Ishikawa (cell line): ENCODE results near the gene PGA3.

Source experiments
- CEBPB ChIP-seq: IDR thresholded peaks from 2 replicates; pipeline ENCODE4 v1.6.1; 2012
- CREB1 ChIP-seq: IDR thresholded peaks from 2 replicates; pipeline ENCODE4 v1.6.1; 2012; ENCODE audit warnings: low read depth
- EGR1 ChIP-seq: IDR thresholded peaks from 2 replicates; pipeline ENCODE4 v1.6.1; 2012
- EP300 ChIP-seq: IDR thresholded peaks from 2 replicates; pipeline ENCODE4 v1.6.1; 2012; ENCODE audit warnings: borderline replicate concordance
- FOXM1 ChIP-seq: IDR thresholded peaks from 2 replicates; pipeline ENCODE4 v1.6.1; 2012; ENCODE audit warnings: low read depth, borderline replicate concordance
- MAX ChIP-seq: IDR thresholded peaks from 2 replicates; pipeline ENCODE4 v1.6.1; 2012
- NFIC ChIP-seq: IDR thresholded peaks from 2 replicates; pipeline ENCODE4 v1.6.1; 2012
- RAD21 ChIP-seq: IDR thresholded peaks from 2 replicates; pipeline ENCODE4 v1.6.1; 2012; ENCODE audit warnings: low read depth
- REST ChIP-seq: IDR thresholded peaks from 2 replicates; pipeline ENCODE4 v1.6.1; 2012; ENCODE audit warnings: low read depth, mild to moderate bottlenecking
- TAF1 ChIP-seq: IDR thresholded peaks from 2 replicates; pipeline ENCODE4 v1.6.1; 2012; ENCODE audit warnings: low read depth, mild to moderate bottlenecking
- TCF12 ChIP-seq: IDR thresholded peaks from 2 replicates; pipeline ENCODE4 v1.6.1; 2012; ENCODE audit warnings: low read depth
- TEAD4 ChIP-seq: IDR thresholded peaks from 2 replicates; pipeline ENCODE4 v1.6.1; 2012
- USF1 ChIP-seq: IDR thresholded peaks from 2 replicates; pipeline ENCODE4 v1.6.1; 2012
- YY1 ChIP-seq: IDR thresholded peaks from 2 replicates; pipeline ENCODE4 v1.6.1; 2012; ENCODE audit warnings: low read depth
- ZBTB7A ChIP-seq: IDR thresholded peaks from 2 replicates; pipeline ENCODE4 v1.6.1; 2012; ENCODE audit warnings: low read depth

The PGA3 gene

GRCh38 chr11:61254403-61255025, 51.2 kb downstream of the PGA3 start:
- no peak for TF ChIP-seq NFIC
- peak; percentile 92 for TF ChIP-seq RAD21
- no peak for TF ChIP-seq ZBTB7A

DNA sequence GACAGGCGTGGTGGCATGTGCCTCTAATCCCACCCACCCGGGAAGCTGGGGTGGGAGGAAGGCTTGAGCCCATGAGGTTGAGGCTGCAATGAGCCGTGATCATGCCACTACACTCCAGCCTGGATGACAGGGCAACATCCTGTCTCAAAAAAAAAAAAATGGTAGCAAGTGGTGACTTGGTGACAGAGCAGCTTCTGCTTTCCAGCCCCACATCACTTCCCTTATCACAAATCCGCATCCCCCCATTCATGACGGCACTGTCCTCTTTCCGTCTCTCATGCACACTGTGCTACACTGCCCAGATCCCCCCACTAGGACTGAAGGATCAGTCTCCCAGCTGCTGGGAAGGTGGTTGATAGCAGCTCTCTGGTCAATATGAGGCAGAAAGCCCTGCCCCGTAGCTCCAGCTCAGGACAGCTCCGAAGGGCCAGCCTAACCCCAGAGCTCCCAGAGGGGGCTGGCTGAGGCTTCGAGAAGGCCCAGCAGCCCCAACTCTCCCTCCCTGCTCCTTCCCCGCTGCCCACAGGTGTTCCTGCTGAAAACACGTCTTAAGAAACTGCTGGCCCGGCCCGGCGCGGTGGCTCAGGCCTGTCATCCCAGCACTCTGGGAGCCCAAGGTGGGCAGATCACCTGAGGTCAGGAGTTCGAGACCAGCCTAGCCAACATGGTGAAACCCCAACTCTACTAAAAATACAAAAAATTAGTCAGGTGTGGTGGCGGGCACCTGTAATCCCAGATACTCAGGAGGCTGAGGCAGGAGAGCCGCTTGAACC, 53.6 kb downstream of the PGA3 start:
- no peak for TF ChIP-seq YY1
- no peak for TF ChIP-seq REST

GRCh38 chr11:61258546-61258945, 55.2 kb downstream of the PGA3 start:
- TF ChIP-seq REST (no peak), EGR1 (no peak), NFIC (no peak), TAF1 (no peak), EP300 (no peak), TEAD4 (no peak), TCF12 (no peak), CEBPB (no peak), USF1 (no peak), ZBTB7A (no peak), CREB1 (no peak), YY1 (no peak), RAD21 (no peak), FOXM1 (no peak), MAX (no peak)

- no peak for TF ChIP-seq YY1
- TF ChIP-seq EP300 = no peak
- no peak for TF ChIP-seq REST
- TF ChIP-seq TCF12 = no peak
Observed at GRCh38 chr11:61259363-61259762, 56.0 kb downstream of the PGA3 start.
